ENCODE results near the gene AP4E1. TPM values are rescaled to one million over a fixed set of nuclear protein-coding genes. Genes with fewer than 3 reads are reported as not detected.

Gene AP4E1
- total and polyA plus RNA-seq, 2 of the 8 experiments (the other 6 are each of a cell fraction or from before 2014, with no cell fraction given) = 1.4 to 10.9 TPM

GRCh38 chr15:50970524-50970923, 62.0 kb downstream of the AP4E1 start:
- Histone ChIP-seq H2BK15ac (ENCODE audit: low read length) (no peak overlapping the region), H3K4ac (replicated peaks; ENCODE audit: insufficient read length, low read depth, low read length) (no peak overlapping the region), H4K8ac (ENCODE audit: extremely low read depth, insufficient read depth, low read length) (no peak overlapping the region), H3K27me3 (replicated peaks in 1 of 4; ENCODE audit: control insufficient read depth in 3 of 4, extremely low read depth in 1 of 4, insufficient read depth in 3 of 4, low read length in 3 of 4) (no peaks in the 10 kb centered on the region), H3K23ac (ENCODE audit: insufficient read length) (no peak overlapping the region), H3K56ac (replicated peaks; ENCODE audit: insufficient read length, low read depth, low read length) (no peak overlapping the region), H4K5ac (ENCODE audit: insufficient read length, low read depth, low read length) (no peak overlapping the region), H3K14ac (ENCODE audit: insufficient read length) (no peak overlapping the region), H3K79me2 (ENCODE audit: control insufficient read depth in 1 of 2, insufficient read depth in 2 of 2, low read length in 2 of 2) (no peaks in the 10 kb centered on the region), H4K91ac (replicated peaks; ENCODE audit: insufficient read length, low read length) (no peak overlapping the region), H2AFZ (ENCODE audit: low read length) (no peak overlapping the region), H3K18ac (ENCODE audit: extremely low read depth, low read length) (no peak overlapping the region), H3K79me1 (ENCODE audit: low read depth, low read length) (no peaks in the 10 kb centered on the region), H3K9me3 (ENCODE audit: insufficient read depth in 2 of 2, low read depth in 1 of 2, low read length in 1 of 2) (no peaks in the 10 kb centered on the region; a peak in 1 of 4 replicates), H3K23me2 (ENCODE audit: low read depth, low read length) (no peaks in the 10 kb centered on the region), H3K36me3 (ENCODE audit: control insufficient read depth in 2 of 4, insufficient read depth in 4 of 4, low read length in 3 of 4) (peaks cover 0 to 10% (median 2%) of the 10 kb centered on the region in 4 experiments; a peak in 2 of 8 replicates), H2AK5ac (ENCODE audit: low read depth, low read length) (no peak overlapping the region), H3K4me3 (ENCODE audit: extremely low read depth in 1 of 4, insufficient read depth in 2 of 4, low read depth in 3 of 4, low read length in 4 of 4) (no peak overlapping the region), H2BK12ac (ENCODE audit: low read depth, low read length) (no peak overlapping the region), H3K4me2 (ENCODE audit: insufficient read depth in 1 of 2, low read depth in 2 of 2, low read length in 2 of 2) (no peak overlapping the region), H2BK20ac (ENCODE audit: low read length) (no peak overlapping the region), H3K9ac (replicated peaks in 1 of 4; ENCODE audit: extremely low read depth in 1 of 4, low read depth in 3 of 4, low read length in 3 of 4) (no peak overlapping the region), H3K4me1 (replicated peaks in 1 of 4; ENCODE audit: control insufficient read depth in 3 of 4, insufficient read depth in 4 of 4, low read length in 3 of 4) (no peaks in the 10 kb centered on the region), H2BK5ac (ENCODE audit: low read depth, low read length) (no peak overlapping the region), H2BK120ac (replicated peaks; ENCODE audit: low read depth, low read length) (no peak overlapping the region), H4K20me1 (replicated peaks in 1 of 2; ENCODE audit: control insufficient read depth in 1 of 2, insufficient read depth in 2 of 2, low read length in 2 of 2) (peaks cover 0 to 1% of the 10 kb centered on the region in 2 experiments), H3K27ac (ENCODE audit: low read depth, low read length) (no peak overlapping the region)
- ChIA-PET POLR2A (ENCODE audit: partially characterized antibody) (no interaction called here), CTCF (ENCODE audit: partially characterized antibody) (no interaction called here)
- FAIRE-seq (no peak), DNase-seq (ENCODE audit: low read depth in 1 of 2, low spot score in 2 of 2) (no peak)
- WGBS, 2 experiments (ENCODE audit: extremely low coverage in 1 of 2, insufficient coverage in 1 of 2, insufficient read length in 1 of 2, insufficient replicate concordance in 2 of 2, low coverage in 1 of 2, low lambda C conversion rate in 2 of 2, missing lambda C conversion rate in 1 of 2) = 93% methylated on average over 2 of the region's 2 CpGs; no CpG with 5 or more reads in 1 of the 2 experiments
- no peak for TF ChIP-seq JUND (IDR thresholded peaks at IDR 0.05; ENCODE audit: low read length)
- no peak for TF ChIP-seq FOSL1 (IDR thresholded peaks at IDR 0.05; ENCODE audit: insufficient read depth, low read depth, low read length)
- no peak for TF ChIP-seq POLR2A (IDR thresholded peaks at IDR 0.05; ENCODE audit: control extremely low read depth in 1 of 2, low read depth in 2 of 2, low read length in 2 of 2)
- no peak for TF ChIP-seq TBP (IDR thresholded peaks at IDR 0.05; ENCODE audit: low read depth, low read length)
- TF ChIP-seq E2F6 (IDR thresholded peaks at IDR 0.05) = no peak
- no peak for TF ChIP-seq EP300 (IDR thresholded peaks at IDR 0.05; ENCODE audit: borderline replicate concordance in 1 of 2, low read depth in 2 of 2, low read length in 2 of 2)
